ENCODE measurements around the gene ZNF566. TPM values are rescaled to one million over a fixed set of nuclear protein-coding genes. Genes with fewer than 3 reads are reported as not detected.

ZNF566 gene
- polyA plus RNA-seq, 1 donor (not counting 4 experiments of a cell fraction or from before 2014, with no cell fraction given) = 3.9 TPM

GRCh38 chr19:36482876-36483275 is 6.5 kb downstream of the ZNF566 start:
- dilution Hi-C loops (cut with MboI; ENCODE audit: extremely low pct_ligation_motif_present, low sequenced_read_pairs) = no loop called here
- no peaks in the 10 kb centered on the region for H3K9me3 ChIP-seq (ENCODE audit: control insufficient read depth, low read depth, low read length)

GRCh38 chr19:36460046-36460445 is 29.3 kb downstream of the ZNF566 start:
- Histone ChIP-seq H3K4me2 (ENCODE audit: control insufficient read depth, extremely low read depth, insufficient read depth, low read depth, low read length) (no peak overlapping the region), H3K27ac (ENCODE audit: control insufficient read depth, insufficient read depth, low read length) (no peak overlapping the region), H3K4me1 (ENCODE audit: control insufficient read depth, extremely low read depth, insufficient read depth, low read length) (no peaks in the 10 kb centered on the region), H3K9me1 (ENCODE audit: control insufficient read depth, extremely low read depth, insufficient read depth, low read length) (no peaks in the 10 kb centered on the region), H3K79me2 (ENCODE audit: control insufficient read depth, insufficient read depth, low read length) (no peaks in the 10 kb centered on the region), H3K4me3 (ENCODE audit: control insufficient read depth in 2 of 3, extremely low read depth in 1 of 3, insufficient read depth in 2 of 3, low read depth in 1 of 3, low read length in 3 of 3) (no peak overlapping the region), H2AFZ (ENCODE audit: control insufficient read depth, low read length) (no peak overlapping the region), H3K9ac (ENCODE audit: control insufficient read depth, extremely low read depth, insufficient read depth, low read length) (no peak overlapping the region), H3K9me3 (ENCODE audit: control insufficient read depth, low read depth, low read length) (no peaks in the 10 kb centered on the region), H4K20me1 (ENCODE audit: control insufficient read depth, extremely low read depth, insufficient read depth, low read length) (no peaks in the 10 kb centered on the region), H3K27me3 (ENCODE audit: control insufficient read depth, extremely low read depth, insufficient read depth, low read length) (no peaks in the 10 kb centered on the region), H3K36me3 (ENCODE audit: control insufficient read depth in 2 of 2, extremely low read depth in 1 of 2, insufficient read depth in 2 of 2, low read length in 2 of 2) (no peaks in the 10 kb centered on the region)
- DNase-seq (ENCODE audit: low read depth, low spot score) = no peak
- TF ChIP-seq, protein P1, sequence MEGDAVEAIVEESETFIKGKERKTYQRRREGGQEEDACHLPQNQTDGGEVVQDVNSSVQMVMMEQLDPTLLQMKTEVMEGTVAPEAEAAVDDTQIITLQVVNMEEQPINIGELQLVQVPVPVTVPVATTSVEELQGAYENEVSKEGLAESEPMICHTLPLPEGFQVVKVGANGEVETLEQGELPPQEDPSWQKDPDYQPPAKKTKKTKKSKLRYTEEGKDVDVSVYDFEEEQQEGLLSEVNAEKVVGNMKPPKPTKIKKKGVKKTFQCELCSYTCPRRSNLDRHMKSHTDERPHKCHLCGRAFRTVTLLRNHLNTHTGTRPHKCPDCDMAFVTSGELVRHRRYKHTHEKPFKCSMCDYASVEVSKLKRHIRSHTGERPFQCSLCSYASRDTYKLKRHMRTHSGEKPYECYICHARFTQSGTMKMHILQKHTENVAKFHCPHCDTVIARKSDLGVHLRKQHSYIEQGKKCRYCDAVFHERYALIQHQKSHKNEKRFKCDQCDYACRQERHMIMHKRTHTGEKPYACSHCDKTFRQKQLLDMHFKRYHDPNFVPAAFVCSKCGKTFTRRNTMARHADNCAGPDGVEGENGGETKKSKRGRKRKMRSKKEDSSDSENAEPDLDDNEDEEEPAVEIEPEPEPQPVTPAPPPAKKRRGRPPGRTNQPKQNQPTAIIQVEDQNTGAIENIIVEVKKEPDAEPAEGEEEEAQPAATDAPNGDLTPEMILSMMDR (optimal IDR thresholded peaks at IDR 0.05 in 1 of 3, IDR thresholded peaks at IDR 0.05 in 1 of 3, conservative IDR thresholded peaks at IDR 0.05 in 1 of 3; ENCODE audit: extremely low read depth in 1 of 3, insufficient read depth in 2 of 3, low read length in 3 of 3) = no peak
- TF ChIP-seq EZH2 (IDR thresholded peaks at IDR 0.05; ENCODE audit: low read length) = no peak
- FAIRE-seq = no peak
- dilution Hi-C loops (cut with MboI; ENCODE audit: extremely low pct_ligation_motif_present, low sequenced_read_pairs) = no loop called here

More at GRCh38 chr19:36482876-36483275, 6.5 kb downstream of the ZNF566 start:
- no peak for TF ChIP-seq EZH2 (IDR thresholded peaks at IDR 0.05; ENCODE audit: low read length)
- TF ChIP-seq, protein P1 (optimal IDR thresholded peaks at IDR 0.05 in 1 of 3, IDR thresholded peaks at IDR 0.05 in 1 of 3, conservative IDR thresholded peaks at IDR 0.05 in 1 of 3; ENCODE audit: extremely low read depth in 1 of 3, insufficient read depth in 2 of 3, low read length in 3 of 3) = no peak
- Histone ChIP-seq H3K9ac (ENCODE audit: control insufficient read depth, extremely low read depth, insufficient read depth, low read length) (no peak overlapping the region), H3K4me2 (ENCODE audit: control insufficient read depth, extremely low read depth, insufficient read depth, low read depth, low read length) (no peak overlapping the region), H3K79me2 (ENCODE audit: control insufficient read depth, insufficient read depth, low read length) (peaks cover 2% of the 10 kb centered on the region), H2AFZ (ENCODE audit: control insufficient read depth, low read length) (no peak overlapping the region), H3K4me1 (ENCODE audit: control insufficient read depth, extremely low read depth, insufficient read depth, low read length) (no peaks in the 10 kb centered on the region), H4K20me1 (ENCODE audit: control insufficient read depth, extremely low read depth, insufficient read depth, low read length) (no peaks in the 10 kb centered on the region), H3K4me3 (ENCODE audit: control insufficient read depth in 2 of 3, extremely low read depth in 1 of 3, insufficient read depth in 2 of 3, low read depth in 1 of 3, low read length in 3 of 3) (no peak overlapping the region), H3K27me3 (ENCODE audit: control insufficient read depth, extremely low read depth, insufficient read depth, low read length) (no peaks in the 10 kb centered on the region), H3K36me3 (ENCODE audit: control insufficient read depth in 2 of 2, extremely low read depth in 1 of 2, insufficient read depth in 2 of 2, low read length in 2 of 2) (no peaks in the 10 kb centered on the region), H3K9me1 (ENCODE audit: control insufficient read depth, extremely low read depth, insufficient read depth, low read length) (no peaks in the 10 kb centered on the region), H3K27ac (ENCODE audit: control insufficient read depth, insufficient read depth, low read length) (no peak overlapping the region)
- FAIRE-seq = no peak
- DNase-seq (ENCODE audit: low read depth, low spot score) = no peak

All from keratinocyte (primary cell).